ENCODE results near the gene LGI2.
"Not testable (repeated sequence)": the region's sequence is repeated elsewhere in the genome, so short reads cannot be mapped to it uniquely, and the experiment has no call there.

Gene LGI2

DNA sequence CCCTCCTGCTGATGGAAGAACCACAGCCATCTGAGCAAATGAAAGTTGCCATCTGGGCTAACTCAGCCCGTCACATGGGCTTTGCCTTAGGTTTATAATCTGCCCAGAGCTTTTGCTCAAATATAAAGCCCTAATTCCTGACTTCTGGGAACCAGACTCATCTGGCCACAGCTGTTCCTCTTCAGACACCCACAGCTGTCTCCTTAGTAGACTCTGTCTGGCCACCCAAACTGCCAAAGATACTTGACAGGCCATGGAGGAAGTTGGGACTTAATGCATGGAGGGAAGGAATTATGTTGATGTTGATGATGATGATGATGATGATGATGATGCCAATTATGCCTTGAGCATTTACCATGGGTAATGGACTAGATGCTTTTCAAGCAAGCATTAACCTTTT, 8.0 kb downstream of the LGI2 start:
- ATAC-seq, result no peak
- Mint-ChIP-seq H3K9me3 (no peaks in the 10 kb centered on the region), H3K27me3 (peaks cover 23% of the 10 kb centered on the region), H3K36me3 (ENCODE audit: low read depth) (no peaks in the 10 kb centered on the region), H3K27ac (no peak overlapping the region), H3K4me1 (no peaks in the 10 kb centered on the region), H3K4me3 (no peak overlapping the region)
- no peak for DNase-seq

DNA sequence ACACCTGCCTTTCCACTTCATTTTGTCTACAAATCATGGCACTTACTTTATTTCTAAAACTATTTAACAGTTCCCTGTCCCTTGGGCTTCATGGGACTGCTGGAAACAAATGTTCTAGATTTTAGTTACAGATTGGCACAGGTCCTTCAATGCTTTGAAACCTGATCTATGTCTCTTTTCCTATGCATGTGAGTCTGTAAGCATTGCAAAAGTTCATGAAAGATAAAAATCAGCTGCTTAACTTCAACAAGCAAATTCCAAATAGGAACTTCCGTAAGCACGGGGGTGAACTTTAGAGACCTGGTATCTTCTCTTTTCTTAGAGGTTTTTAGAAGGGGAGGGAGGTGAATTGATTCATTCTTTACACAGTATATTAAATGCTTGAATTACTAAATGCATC, 9.5 kb downstream of the LGI2 start:
- no peak for DNase-seq
- Mint-ChIP-seq H3K27me3 (peaks cover 12% of the 10 kb centered on the region), H3K9me3 (no peaks in the 10 kb centered on the region), H3K4me3 (no peak overlapping the region), H3K36me3 (ENCODE audit: low read depth) (no peaks in the 10 kb centered on the region), H3K27ac (no peak overlapping the region), H3K4me1 (no peaks in the 10 kb centered on the region)
- no peak for ATAC-seq

GRCh38 chr4:25020236-25020635, 10.5 kb downstream of the LGI2 start:
- Mint-ChIP-seq H3K4me1 (no peaks in the 10 kb centered on the region), H3K27ac (no peak overlapping the region), H3K9me3 (no peaks in the 10 kb centered on the region), H3K36me3 (ENCODE audit: low read depth) (no peaks in the 10 kb centered on the region), H3K4me3 (no peak overlapping the region), H3K27me3 (peaks cover 9% of the 10 kb centered on the region)
- ATAC-seq (no peak), DNase-seq (no peak)

- ATAC-seq (no peak), DNase-seq (no peak)
- Mint-ChIP-seq H3K27ac (no peak overlapping the region), H3K4me1 (no peaks in the 10 kb centered on the region), H3K27me3 (peaks cover 8% of the 10 kb centered on the region), H3K9me3 (no peaks in the 10 kb centered on the region), H3K36me3 (ENCODE audit: low read depth) (no peaks in the 10 kb centered on the region), H3K4me3 (no peak overlapping the region)
Measured at GRCh38 chr4:25019501-25019900, 11.2 kb downstream of the LGI2 start.

DNA sequence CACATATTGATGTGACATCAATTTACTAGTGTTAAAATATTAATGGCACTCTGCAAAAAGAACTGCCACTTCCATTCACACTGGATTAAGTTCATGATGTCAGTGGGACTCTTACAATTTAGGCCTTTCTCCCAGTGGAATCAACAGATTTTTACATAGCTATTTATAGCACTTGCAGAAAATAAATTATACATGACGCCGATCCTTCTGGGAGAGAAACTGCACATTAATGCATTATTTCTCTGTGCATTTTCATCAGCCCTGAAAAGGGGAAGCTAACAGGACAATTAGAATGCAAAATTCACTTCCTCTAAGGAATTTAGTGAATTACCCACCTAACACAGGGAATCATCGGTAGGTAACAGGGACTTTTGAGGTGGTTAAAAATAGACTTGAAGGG, 15.7 kb downstream of the LGI2 start:
- ATAC-seq (no peak), DNase-seq (no peak)
- no peaks in the 10 kb centered on the region for H3K9me3 Mint-ChIP-seq
- no peaks in the 10 kb centered on the region for H3K36me3 Mint-ChIP-seq (ENCODE audit: low read depth)
- H3K27me3 Mint-ChIP-seq, result no peaks in the 10 kb centered on the region
- H3K27ac Mint-ChIP-seq, result no peak overlapping the region
- H3K4me3 Mint-ChIP-seq, result no peak overlapping the region
- H3K4me1 Mint-ChIP-seq, result no peaks in the 10 kb centered on the region

DNA sequence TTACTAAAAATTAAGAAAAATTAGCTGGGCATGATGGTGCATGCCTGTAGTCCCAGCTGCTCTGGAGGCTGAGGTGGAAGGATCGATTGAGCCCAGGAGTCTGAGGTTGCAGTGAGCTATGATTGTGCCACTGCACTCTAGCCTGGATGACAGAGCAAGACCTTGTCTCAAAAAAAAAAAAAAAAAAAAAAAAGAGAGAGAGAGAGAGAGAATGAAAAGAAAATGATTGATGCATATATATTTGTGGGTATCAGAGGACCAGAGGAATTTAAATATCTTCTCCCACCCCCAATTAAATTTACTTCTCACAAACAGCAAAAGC, 16.1 kb downstream of the LGI2 start:
- not testable (repeated sequence) for H3K9me3 Mint-ChIP-seq; H3K27me3 Mint-ChIP-seq; H3K27ac Mint-ChIP-seq; ATAC-seq; H3K36me3 Mint-ChIP-seq (ENCODE audit: low read depth); H3K4me3 Mint-ChIP-seq; H3K4me1 Mint-ChIP-seq; DNase-seq

- Mint-ChIP-seq H3K27ac (no peak overlapping the region), H3K4me1 (no peaks in the 10 kb centered on the region), H3K36me3 (ENCODE audit: low read depth) (no peaks in the 10 kb centered on the region), H3K9me3 (no peaks in the 10 kb centered on the region), H3K27me3 (no peaks in the 10 kb centered on the region), H3K4me3 (no peak overlapping the region)
- DNase-seq (no peak), ATAC-seq (no peak)
Measured at GRCh38 chr4:25013756-25014661, 16.7 kb downstream of the LGI2 start.

DNA sequence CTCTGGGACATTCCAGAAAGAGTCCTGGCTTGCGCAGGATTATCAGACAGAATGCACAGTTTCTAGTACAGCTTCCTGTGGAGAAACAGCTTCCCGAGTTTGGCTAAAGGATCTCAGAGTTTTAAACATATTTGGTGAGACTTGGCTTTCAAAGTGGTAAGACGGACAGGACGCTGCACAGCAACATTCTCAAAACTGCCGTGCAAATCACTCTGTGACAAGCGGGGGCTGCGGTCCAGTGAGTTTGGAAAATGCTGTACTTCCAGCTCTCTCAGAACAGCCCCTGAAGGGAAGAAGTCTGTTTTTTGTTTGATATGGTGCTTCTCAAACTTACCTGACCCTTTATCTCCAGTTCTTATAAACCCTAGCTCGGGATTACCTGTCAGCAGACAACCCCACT, 18.1 kb downstream of the LGI2 start:
- no peak for ATAC-seq

DNA sequence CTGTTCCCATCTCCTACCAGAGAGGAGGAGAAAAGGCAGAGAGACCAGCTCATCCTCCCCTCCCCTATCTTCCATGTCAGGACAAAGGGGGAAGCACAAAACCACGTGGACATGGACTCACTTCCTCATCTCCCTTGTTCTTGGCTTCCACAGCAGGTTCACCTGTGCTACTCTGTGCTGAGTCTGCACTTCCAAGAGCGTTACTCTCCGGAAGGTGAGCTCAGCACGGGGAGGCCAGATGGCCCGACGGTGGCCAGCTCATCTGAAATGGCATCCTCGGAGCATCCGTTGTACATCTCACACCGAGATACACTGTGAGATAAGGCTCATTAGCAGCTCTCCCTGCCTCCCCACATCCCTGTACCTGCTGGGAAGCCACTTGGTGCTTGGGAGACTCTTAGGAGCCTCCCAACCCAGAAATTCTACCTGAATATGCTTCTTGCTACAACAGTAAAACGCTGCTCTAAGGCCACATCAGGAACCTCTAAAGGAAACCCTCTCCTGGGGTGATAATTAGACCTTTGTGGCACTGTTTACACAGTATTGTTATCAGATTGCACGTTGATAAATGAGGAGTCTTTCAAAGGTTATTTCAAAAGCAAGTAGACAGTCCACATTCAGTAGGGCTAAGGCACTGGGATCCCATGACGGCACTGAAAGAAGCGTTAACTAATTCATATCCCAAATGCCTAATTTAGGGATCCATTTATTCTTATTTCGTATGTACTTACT, 19.4 kb downstream of the LGI2 start:
- Mint-ChIP-seq H3K27me3 (no peaks in the 10 kb centered on the region), H3K4me3 (no peak overlapping the region), H3K9me3 (no peaks in the 10 kb centered on the region), H3K36me3 (ENCODE audit: low read depth) (no peaks in the 10 kb centered on the region), H3K27ac (no peak overlapping the region), H3K4me1 (no peaks in the 10 kb centered on the region)
- DNase-seq (no peak), ATAC-seq (no peak)

More for the DNA sequence above, 18.1 kb downstream of the LGI2 start:
- DNase-seq, result no peak
- H3K4me1 Mint-ChIP-seq, result no peaks in the 10 kb centered on the region
- no peak overlapping the region for H3K4me3 Mint-ChIP-seq
- H3K27ac Mint-ChIP-seq, result no peak overlapping the region
- no peaks in the 10 kb centered on the region for H3K9me3 Mint-ChIP-seq
- no peaks in the 10 kb centered on the region for H3K27me3 Mint-ChIP-seq
- H3K36me3 Mint-ChIP-seq (ENCODE audit: low read depth), result no peaks in the 10 kb centered on the region

GRCh38 chr4:25007598-25007997, 23.1 kb downstream of the LGI2 start:
- no peaks in the 10 kb centered on the region for H3K9me3 Mint-ChIP-seq
- H3K36me3 Mint-ChIP-seq (ENCODE audit: low read depth), result no peaks in the 10 kb centered on the region
- H3K4me3 Mint-ChIP-seq, result no peak overlapping the region
- no peaks in the 10 kb centered on the region for H3K4me1 Mint-ChIP-seq
- no peak overlapping the region for H3K27ac Mint-ChIP-seq
- no peak for DNase-seq
- peaks cover 2% of the 10 kb centered on the region for H3K27me3 Mint-ChIP-seq
- ATAC-seq, result no peak

DNA sequence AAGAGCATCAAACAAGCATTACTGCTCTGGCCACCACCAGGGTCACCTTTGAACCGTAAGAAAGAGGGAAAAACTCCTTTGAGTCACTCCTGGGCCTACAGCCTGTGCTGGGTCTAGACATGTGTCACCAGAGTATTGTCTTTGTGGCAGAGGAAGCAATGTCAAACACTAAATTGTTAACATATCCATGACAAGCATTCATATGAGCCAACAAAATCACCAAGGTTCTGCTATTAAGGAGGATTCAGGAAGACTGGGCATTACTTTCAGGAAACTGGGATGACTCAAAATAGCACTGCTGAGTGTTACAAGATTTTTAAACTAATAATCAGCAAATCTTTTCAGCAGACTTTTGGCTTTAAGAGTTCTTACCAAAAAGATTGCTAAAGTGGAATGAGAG, 28.1 kb downstream of the LGI2 start:
- Mint-ChIP-seq H3K27me3 (peaks cover 4% of the 10 kb centered on the region), H3K4me3 (no peak overlapping the region), H3K27ac (no peak overlapping the region), H3K9me3 (no peaks in the 10 kb centered on the region), H3K4me1 (peaks cover 5% of the 10 kb centered on the region), H3K36me3 (ENCODE audit: low read depth) (no peaks in the 10 kb centered on the region)
- DNase-seq, result no peak
- ATAC-seq, result no peak

GRCh38 chr4:25001509-25001908, 29.2 kb downstream of the LGI2 start:
- H3K27me3 Mint-ChIP-seq, result peaks cover 4% of the 10 kb centered on the region
- H3K27ac Mint-ChIP-seq, result no peak overlapping the region
- no peak overlapping the region for H3K4me3 Mint-ChIP-seq

DNA sequence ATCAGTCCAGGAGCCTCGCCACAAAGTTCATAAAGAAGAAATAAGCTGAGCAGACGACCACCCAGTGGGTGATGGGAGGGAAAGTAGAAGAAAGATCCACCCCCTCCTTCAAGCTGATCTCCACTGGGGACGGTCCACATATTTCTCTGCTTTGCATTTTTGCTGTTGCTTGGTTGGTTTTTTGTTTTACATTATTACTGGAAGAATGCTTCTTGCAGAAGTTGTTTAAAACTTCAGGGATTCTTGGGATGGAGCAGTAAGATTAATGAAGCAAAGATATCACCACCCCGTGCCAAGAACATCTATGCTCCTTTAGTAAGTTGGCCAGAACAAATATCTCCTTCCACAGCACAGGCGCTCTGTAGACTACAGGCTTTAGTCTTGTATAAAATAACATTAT, 30.1 kb downstream of the LGI2 start:
- peaks cover 5% of the 10 kb centered on the region for H3K4me1 Mint-ChIP-seq
- H3K36me3 Mint-ChIP-seq (ENCODE audit: low read depth), result no peaks in the 10 kb centered on the region
- H3K27me3 Mint-ChIP-seq, result peaks cover 6% of the 10 kb centered on the region
- no peak overlapping the region for H3K27ac Mint-ChIP-seq
- H3K9me3 Mint-ChIP-seq, result no peaks in the 10 kb centered on the region
- DNase-seq (no peak), ATAC-seq (no peak)
- no peak overlapping the region for H3K4me3 Mint-ChIP-seq

More at GRCh38 chr4:25001509-25001908, 29.2 kb downstream of the LGI2 start:
- Mint-ChIP-seq H3K36me3 (ENCODE audit: low read depth) (no peaks in the 10 kb centered on the region), H3K4me1 (peaks cover 5% of the 10 kb centered on the region), H3K9me3 (no peaks in the 10 kb centered on the region)
- DNase-seq (no peak), ATAC-seq (no peak)

DNA sequence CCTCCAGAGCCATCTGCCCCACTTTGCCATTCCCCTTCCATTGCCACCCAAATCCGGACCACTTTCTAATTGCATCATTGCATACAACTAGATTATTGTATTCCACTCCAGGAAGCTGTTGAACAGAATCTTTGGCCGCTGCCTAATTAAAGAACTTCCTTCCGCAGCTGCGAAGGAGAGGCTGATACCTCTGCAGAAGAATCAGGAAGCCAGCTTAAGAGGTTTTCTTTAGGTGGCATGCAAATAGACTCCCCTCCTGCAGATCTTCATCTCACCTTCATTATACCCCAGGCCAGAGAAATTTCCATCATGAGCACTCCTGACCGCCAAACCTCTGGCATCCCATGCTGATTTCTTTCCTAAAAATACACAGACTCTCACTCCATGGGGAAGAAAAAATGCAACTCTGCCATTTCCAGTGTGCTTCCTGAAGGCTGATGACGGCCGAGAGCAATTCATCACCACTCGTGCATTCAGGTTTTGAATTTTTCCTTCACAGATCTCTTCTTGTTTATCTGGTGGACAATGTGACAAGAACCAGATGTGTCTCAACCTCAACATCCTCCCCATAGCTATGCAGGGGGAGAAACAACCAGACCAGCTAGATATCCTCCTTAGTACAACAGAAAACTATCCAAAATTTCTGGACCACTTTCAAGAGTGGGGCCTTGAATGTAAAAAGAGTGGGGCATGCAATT, 31.2 kb downstream of the LGI2 start:
- Mint-ChIP-seq H3K4me3 (no peak overlapping the region), H3K9me3 (no peaks in the 10 kb centered on the region), H3K27me3 (peaks cover 4% of the 10 kb centered on the region), H3K36me3 (ENCODE audit: low read depth) (no peaks in the 10 kb centered on the region), H3K27ac (no peak overlapping the region), H3K4me1 (peaks cover 5% of the 10 kb centered on the region)
- ATAC-seq (no peak), DNase-seq (no peak)
